HCT116 (cell line): ENCODE data around the gene ESR2.

ENCODE experiments used
- CEBPB ChIP-seq: IDR thresholded peaks from 2 replicates; pipeline ENCODE4 v1.6.1; 2012; ENCODE audit warnings: low read depth
- CTCF ChIP-seq, 3 experiments: fragments of 200-600 bp in 1 of 3; sonication (generic) in 1 of 3; IDR thresholded peaks in 2 of 3; conservative IDR thresholded peaks in 1 of 3; 2 replicates each; pipeline ENCODE4 v1.5.1; 2012 to 2017; ENCODE audit warnings: low read depth in 2 of 3, low read length in 2 of 3, antibody characterized with exemption in 1 of 3, borderline replicate concordance in 1 of 3, control low read depth in 1 of 3, mild to moderate bottlenecking in 1 of 3, mixed read lengths in 1 of 3, mixed run types in 1 of 3, moderate library complexity in 1 of 3; ENCODE audit not compliant: insufficient read depth in 1 of 3
- ELF1 ChIP-seq: IDR thresholded peaks from 2 replicates; pipeline ENCODE4 v1.6.1; 2012; ENCODE audit warnings: low read depth, borderline replicate concordance
- EZH2 ChIP-seq: fragments of 200-600 bp; sonication (generic); IDR thresholded peaks from 2 replicates; pipeline ENCODE4 v1.6.1; 2017; ENCODE audit warnings: antibody characterized with exemption, mixed run types
- EZH2phosphoT487 ChIP-seq: fragments of 200-600 bp; IDR thresholded peaks from 2 replicates; pipeline ENCODE4 v1.6.1; 2018; ENCODE audit warnings: antibody characterized with exemption, borderline replicate concordance
- JUND ChIP-seq: IDR thresholded peaks from 2 replicates; pipeline ENCODE4 v1.6.1; 2012
- POLR2A ChIP-seq: IDR thresholded peaks from 2 replicates; pipeline ENCODE4 v1.7.0; 2011; ENCODE audit warnings: borderline replicate concordance; ENCODE audit not compliant: insufficient read depth, insufficient read length; ENCODE audit errors: extremely low read depth
- POLR2AphosphoS5 ChIP-seq: IDR thresholded peaks from 2 replicates; pipeline ENCODE4 v1.6.1; 2011; ENCODE audit warnings: mild to moderate bottlenecking, low read depth, low read length, moderate library complexity
- RAD21 ChIP-seq: IDR thresholded peaks from 2 replicates; pipeline ENCODE4 v1.6.1; 2012; ENCODE audit warnings: low read depth, mild to moderate bottlenecking
- REST ChIP-seq: IDR thresholded peaks from 2 replicates; pipeline ENCODE4 v1.6.1; 2012; ENCODE audit warnings: low read depth
- SIN3A ChIP-seq: IDR thresholded peaks from 2 replicates; pipeline ENCODE4 v1.6.1; 2012; ENCODE audit warnings: low read depth
- SP1 ChIP-seq: IDR thresholded peaks from 2 replicates; pipeline ENCODE4 v1.6.1; 2012; ENCODE audit warnings: low read depth
- ZBTB33 ChIP-seq: IDR thresholded peaks from 2 replicates; pipeline ENCODE4 v1.6.1; 2011; ENCODE audit warnings: mild to moderate bottlenecking, low read length, moderate library complexity; ENCODE audit not compliant: insufficient replicate concordance; ENCODE audit errors: extremely low read depth
- ZNF274 ChIP-seq: fragments of 200-500 bp; sonication (Bioruptor generic); IDR thresholded peaks from 2 replicates; pipeline ENCODE4 v1.6.1; 2014; ENCODE audit warnings: mild to moderate bottlenecking, low read depth, low read length, inconsistent platforms

- TF ChIP-seq CTCF (IDR thresholded peaks at IDR 0.05 in 2 of 3, conservative IDR thresholded peaks at IDR 0.05 in 1 of 3; ENCODE audit: borderline replicate concordance in 1 of 3, insufficient read depth in 1 of 3, low read depth in 2 of 3, low read length in 2 of 3) = no peak
- no peak for TF ChIP-seq EZH2phosphoT487
- TF ChIP-seq EZH2 = no peak
- no peak for TF ChIP-seq REST
- no peak for TF ChIP-seq SP1
- TF ChIP-seq CEBPB = no peak
- no peak for TF ChIP-seq RAD21
- TF ChIP-seq ZBTB33 = no peak
- no peak for TF ChIP-seq POLR2A
- no peak for TF ChIP-seq ZNF274
- TF ChIP-seq SIN3A = no peak
- no peak for TF ChIP-seq POLR2AphosphoS5
- TF ChIP-seq ELF1 = no peak
- TF ChIP-seq JUND = no peak
Observed at GRCh38 chr14:64203366-64204006, 90.7 kb downstream of the ESR2 start.
